WTC11 (cell line): ENCODE results near the gene DGKA.

ENCODE experiments used
- CTCF ChIP-seq: fragments of 200-600 bp; IDR thresholded peaks from 2 replicates; pipeline ENCODE4 v1.8.0; 2022; ENCODE audit warnings: antibody characterized with exemption
- JUN ChIP-seq: sonication (generic); formaldehyde crosslinking; IDR thresholded peaks from 2 replicates; pipeline ENCODE4 v1.8.0; 2023; ENCODE audit warnings: mild to moderate bottlenecking, missing genetic modification reagents
- MAX ChIP-seq: sonication (generic); formaldehyde crosslinking; IDR thresholded peaks from 2 replicates; pipeline ENCODE4 v1.8.0; 2022; ENCODE audit warnings: mild to moderate bottlenecking, missing genetic modification reagents
- PRDM15 ChIP-seq: sonication (generic); formaldehyde crosslinking; IDR thresholded peaks from 2 replicates; pipeline ENCODE4 v1.8.0; 2022; ENCODE audit warnings: missing genetic modification reagents
- PREB ChIP-seq: sonication (generic); formaldehyde crosslinking; IDR thresholded peaks from 2 replicates; pipeline ENCODE4 v1.8.1; 2022; ENCODE audit warnings: mild to moderate bottlenecking, missing genetic modification reagents, moderate library complexity, borderline replicate concordance
- RELA ChIP-seq: sonication (generic); formaldehyde crosslinking; IDR thresholded peaks from 2 replicates; pipeline ENCODE4 v1.8.1; 2022; ENCODE audit warnings: missing genetic modification reagents, mild to moderate bottlenecking, borderline replicate concordance
- TCF7 ChIP-seq: sonication (generic); formaldehyde crosslinking; IDR thresholded peaks from 2 replicates; pipeline ENCODE4 v1.8.0; 2022; ENCODE audit warnings: mild to moderate bottlenecking, low read depth, missing genetic modification reagents, moderate library complexity

- TF ChIP-seq CTCF = no peak
- TF ChIP-seq MAX (CRISPR knock-in tag) = no peak
- no peak for TF ChIP-seq TCF7
- TF ChIP-seq RELA (CRISPR knock-in tag) = no peak
- TF ChIP-seq PREB (CRISPR knock-in tag) = no peak
- no peak for TF ChIP-seq JUN
- TF ChIP-seq PRDM15 (CRISPR knock-in tag) = no peak
These were observed 48.1 kb downstream of the DGKA start for GRCh38 chr12:55979069-55979468.
